Lower lobe of right lung (tissue), 2 donors: Measurements from ENCODE around the gene KMT5B. TPM values are rescaled to one million over a fixed set of nuclear protein-coding genes. Genes with fewer than 3 reads are reported as not detected.

Source experiments
- ATAC-seq, 2 donors: fragments of 200-7000 bp; cut with Tn5 transposase; one replicate each; pipeline ENCODE4 v1.9.1; 2020 to 2022; ENCODE audit warnings: mild to moderate bottlenecking in 2 of 2, moderate library complexity in 2 of 2
- DNase-seq: peaks from one replicate; pipeline ENCODE4 v3.0.0-alpha.2; 2020
- H3K27ac ChIP-seq: fragments of 200-600 bp; one replicate; pipeline ENCODE4 v1.8.0; 2022
- H3K27me3 ChIP-seq: fragments of 200-600 bp; one replicate; pipeline ENCODE4 v1.8.0; 2022; ENCODE audit warnings: low read depth
- H3K36me3 ChIP-seq: fragments of 200-600 bp; one replicate; pipeline ENCODE4 v1.8.0; 2022; ENCODE audit warnings: mild to moderate bottlenecking
- H3K4me1 ChIP-seq: fragments of 200-600 bp; one replicate; pipeline ENCODE4 v1.8.0; 2022
- H3K4me3 ChIP-seq: fragments of 200-600 bp; one replicate; pipeline ENCODE4 v1.8.0; 2022; ENCODE audit warnings: mild to moderate bottlenecking
- H3K9me3 ChIP-seq: fragments of 200-600 bp; one replicate; pipeline ENCODE4 v1.8.0; 2022
- CTCF ChIP-seq: fragments of 200-600 bp; IDR thresholded peaks from one replicate; pipeline ENCODE4 v1.8.0; 2022; ENCODE audit warnings: antibody characterized with exemption, mild to moderate bottlenecking
- intact Hi-C: fragments of 100-400 bp; cut with DNase I; formaldehyde crosslinking; loops from one replicate; pipeline ENCODE4 v1.11.0; 2022
- total RNA-seq: library from RNA; stranded (reverse); fragmentation: NEBNext Ultra II Directional; extraction: Animal tissue kit (Norgen Biotek cat#: 25700); gene quantifications from one replicate; pipeline ENCODE4 v1.2.1, GENCODE V29; 2021
- donor health status: DM: no; HTN: yes; CAD: no; lungs with severe emphysema.

Gene KMT5B
- total RNA-seq, 1 donor from 2014 or later: 48.6 TPM

GRCh38 chr11:68107689-68108088 lies 105.4 kb downstream of the KMT5B start:
- intact Hi-C loops: no loop called here
- Histone ChIP-seq H3K4me3 (no peak overlapping the region), H3K36me3 (peaks cover 4% of the 10 kb centered on the region), H3K9me3 (no peaks in the 10 kb centered on the region), H3K4me1 (peaks cover 27% of the 10 kb centered on the region), H3K27me3 (no peaks in the 10 kb centered on the region), H3K27ac (peak overlapping the region; percentile 36)
- no peak for TF ChIP-seq CTCF
- ATAC-seq (peak; percentile 49 to 83), DNase-seq (no peak)

- peak overlapping the region; percentile 31 for H3K27ac ChIP-seq
- DNase-seq (no peak), ATAC-seq (peak; percentile 78 to 81)
Measured at GRCh38 chr11:68106165-68106940, 106.7 kb downstream of the KMT5B start.

More at GRCh38 chr11:68106165-68106940, 106.7 kb downstream of the KMT5B start:
- Histone ChIP-seq H3K27me3 (no peaks in the 10 kb centered on the region), H3K9me3 (no peaks in the 10 kb centered on the region), H3K4me3 (no peak overlapping the region), H3K36me3 (peaks cover 4% of the 10 kb centered on the region), H3K4me1 (peaks cover 27% of the 10 kb centered on the region)
- intact Hi-C loops: no loop called here
- TF ChIP-seq CTCF: no peak

Other genes starting within 250 kb of the KMT5B start
- gene UNC93B1, start 209.2 kb downstream of the KMT5B start, total RNA-seq: 121 TPM
- gene ALDH3B1, start 203.0 kb downstream of the KMT5B start, total RNA-seq: 104 TPM
- 95.5 TPM for gene NDUFS8, start 182.6 kb downstream of the KMT5B start, total RNA-seq
- gene TCIRG1, start 174.3 kb downstream of the KMT5B start, total RNA-seq: 276 TPM
- gene CHKA, start 91.9 kb downstream of the KMT5B start, total RNA-seq: 43.0 TPM
- 24.7 TPM for gene C11orf24, start 58.7 kb upstream of the KMT5B start, total RNA-seq
- 66.1 TPM for gene LRP5, start 99.3 kb upstream of the KMT5B start, total RNA-seq
- 98.0 TPM for gene PPP6R3, start 247.5 kb upstream of the KMT5B start, total RNA-seq